Measurements from ENCODE around the gene AUTS2. TPM values are rescaled to one million over a fixed set of nuclear protein-coding genes. Genes with fewer than 3 reads are reported as not detected.
"Not testable (repeated sequence)": the region's sequence is repeated elsewhere in the genome, so short reads cannot be mapped to it uniquely, and the experiment has no call there.

AUTS2 gene
- total RNA-seq, 2 donors from 2014 or later, result 8.6 TPM

GRCh38 chr7:70592171-70592570, 993.9 kb downstream of the AUTS2 start:
- Histone ChIP-seq H3K27me3 (no peaks in the 10 kb centered on the region), H3K9me3 (no peaks in the 10 kb centered on the region), H3K4me3 (no peak overlapping the region), H3K4me1 (no peaks in the 10 kb centered on the region), H3K36me3 (no peaks in the 10 kb centered on the region), H3K27ac (no peak overlapping the region)
- DNase-seq (ENCODE audit: low spot score), result no peak
- TF ChIP-seq, protein P1, sequence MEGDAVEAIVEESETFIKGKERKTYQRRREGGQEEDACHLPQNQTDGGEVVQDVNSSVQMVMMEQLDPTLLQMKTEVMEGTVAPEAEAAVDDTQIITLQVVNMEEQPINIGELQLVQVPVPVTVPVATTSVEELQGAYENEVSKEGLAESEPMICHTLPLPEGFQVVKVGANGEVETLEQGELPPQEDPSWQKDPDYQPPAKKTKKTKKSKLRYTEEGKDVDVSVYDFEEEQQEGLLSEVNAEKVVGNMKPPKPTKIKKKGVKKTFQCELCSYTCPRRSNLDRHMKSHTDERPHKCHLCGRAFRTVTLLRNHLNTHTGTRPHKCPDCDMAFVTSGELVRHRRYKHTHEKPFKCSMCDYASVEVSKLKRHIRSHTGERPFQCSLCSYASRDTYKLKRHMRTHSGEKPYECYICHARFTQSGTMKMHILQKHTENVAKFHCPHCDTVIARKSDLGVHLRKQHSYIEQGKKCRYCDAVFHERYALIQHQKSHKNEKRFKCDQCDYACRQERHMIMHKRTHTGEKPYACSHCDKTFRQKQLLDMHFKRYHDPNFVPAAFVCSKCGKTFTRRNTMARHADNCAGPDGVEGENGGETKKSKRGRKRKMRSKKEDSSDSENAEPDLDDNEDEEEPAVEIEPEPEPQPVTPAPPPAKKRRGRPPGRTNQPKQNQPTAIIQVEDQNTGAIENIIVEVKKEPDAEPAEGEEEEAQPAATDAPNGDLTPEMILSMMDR (IDR thresholded peaks at IDR 0.05), result no peak

GRCh38 chr7:70594170-70594569, 995.9 kb downstream of the AUTS2 start:
- TF ChIP-seq, protein P1 (IDR thresholded peaks at IDR 0.05), result no peak
- Histone ChIP-seq H3K27me3 (no peaks in the 10 kb centered on the region), H3K36me3 (no peaks in the 10 kb centered on the region), H3K27ac (no peak overlapping the region), H3K4me1 (no peaks in the 10 kb centered on the region), H3K9me3 (no peaks in the 10 kb centered on the region), H3K4me3 (no peak overlapping the region)
- no peak for DNase-seq (ENCODE audit: low spot score)

- H3K36me3 ChIP-seq; H3K4me3 ChIP-seq; H3K27me3 ChIP-seq; H3K9me3 ChIP-seq; DNase-seq (ENCODE audit: low spot score); H3K4me1 ChIP-seq; H3K27ac ChIP-seq: not testable (repeated sequence)
Measured at GRCh38 chr7:70594885-70595284, 996.6 kb downstream of the AUTS2 start.

GRCh38 chr7:70595370-70595754, 997.1 kb downstream of the AUTS2 start:
- Histone ChIP-seq H3K36me3 (no peaks in the 10 kb centered on the region), H3K9me3 (peaks cover 0 to 2% of the 10 kb centered on the region in 2 donors), H3K4me3 (peak overlapping the region in 1 of 2 donors; percentile 43), H3K27me3 (no peaks in the 10 kb centered on the region), H3K27ac (no peak overlapping the region), H3K4me1 (no peaks in the 10 kb centered on the region)
- no peak for DNase-seq (ENCODE audit: low spot score)
- TF ChIP-seq, protein P1 (IDR thresholded peaks at IDR 0.05), result no peak

GRCh38 chr7:70595755-70596597, 997.7 kb downstream of the AUTS2 start:
- peak overlapping the region; percentile 7 to 43 for H3K4me3 ChIP-seq
- no peaks in the 10 kb centered on the region for H3K4me1 ChIP-seq
- no peaks in the 10 kb centered on the region for H3K36me3 ChIP-seq
- H3K27me3 ChIP-seq, result no peaks in the 10 kb centered on the region
- DNase-seq (ENCODE audit: low spot score), result no peak
- TF ChIP-seq, protein P1 (IDR thresholded peaks at IDR 0.05), result no peak
- H3K9me3 ChIP-seq, result peaks cover 0 to 8% of the 10 kb centered on the region in 2 donors
- H3K27ac ChIP-seq, result no peak overlapping the region

DNA sequence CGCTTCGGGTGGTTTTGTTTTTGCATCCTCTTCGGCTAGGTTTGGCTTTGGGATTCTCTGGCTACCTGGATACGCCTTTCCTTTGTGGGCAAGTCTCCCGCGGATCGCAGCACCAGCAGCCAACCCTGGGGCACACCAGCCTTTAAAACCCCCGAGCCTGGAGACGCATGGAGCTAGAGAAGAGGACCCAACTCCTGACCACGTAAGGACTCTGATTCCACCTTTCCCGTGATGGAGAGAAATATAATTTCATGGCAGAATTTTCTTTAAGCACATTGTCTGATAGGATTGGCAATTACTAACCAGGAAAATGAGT, 998.3 kb downstream of the AUTS2 start:
- H3K4me1 ChIP-seq, result no peaks in the 10 kb centered on the region
- no peaks in the 10 kb centered on the region for H3K27me3 ChIP-seq
- H3K27ac ChIP-seq, result no peak overlapping the region
- DNase-seq (ENCODE audit: low spot score), result no peak
- H3K4me3 ChIP-seq, result peak overlapping the region in 1 of 2 donors; percentile 43
- H3K9me3 ChIP-seq, result peaks cover 0 to 10% of the 10 kb centered on the region in 2 donors
- TF ChIP-seq, protein P1 (IDR thresholded peaks at IDR 0.05), result no peak
- no peaks in the 10 kb centered on the region for H3K36me3 ChIP-seq

Data from right atrium auricular region (tissue), 2 donors.